ENCODE results near the gene TMEM263. TPM values are rescaled to one million over a fixed set of nuclear protein-coding genes. Genes with fewer than 3 reads are reported as not detected.
"Not testable (repeated sequence)": the region's sequence is repeated elsewhere in the genome, so short reads cannot be mapped to it uniquely, and the experiment has no call there.

TMEM263 gene
- total and polyA plus RNA-seq, 2 of the 8 experiments (the other 6 are each of a cell fraction or from before 2014, with no cell fraction given): 2.9 to 12.3 TPM

- H2BK5ac ChIP-seq (ENCODE audit: low read depth, low read length); POLR2A ChIA-PET (ENCODE audit: partially characterized antibody); H2BK20ac ChIP-seq (ENCODE audit: low read length); H3K9me3 ChIP-seq (ENCODE audit: insufficient read depth in 2 of 2, low read depth in 1 of 2, low read length in 1 of 2); H3K36me3 ChIP-seq (ENCODE audit: control insufficient read depth in 2 of 4, insufficient read depth in 4 of 4, low read length in 3 of 4); H2BK120ac ChIP-seq (replicated peaks; ENCODE audit: low read depth, low read length); DNase-seq (ENCODE audit: low read depth in 1 of 2, low spot score in 2 of 2); H3K14ac ChIP-seq (ENCODE audit: insufficient read length); H2AFZ ChIP-seq (ENCODE audit: low read length); H3K9ac ChIP-seq (replicated peaks in 1 of 4; ENCODE audit: extremely low read depth in 1 of 4, low read depth in 3 of 4, low read length in 3 of 4); H3K27me3 ChIP-seq (replicated peaks in 1 of 4; ENCODE audit: control insufficient read depth in 3 of 4, extremely low read depth in 1 of 4, insufficient read depth in 3 of 4, low read length in 3 of 4); FAIRE-seq; H3K23me2 ChIP-seq (ENCODE audit: low read depth, low read length); H3K4ac ChIP-seq (replicated peaks; ENCODE audit: insufficient read length, low read depth, low read length); H2BK12ac ChIP-seq (ENCODE audit: low read depth, low read length); H3K4me2 ChIP-seq (ENCODE audit: insufficient read depth in 1 of 2, low read depth in 2 of 2, low read length in 2 of 2); H4K91ac ChIP-seq (replicated peaks; ENCODE audit: insufficient read length, low read length); H4K20me1 ChIP-seq (replicated peaks in 1 of 2; ENCODE audit: control insufficient read depth in 1 of 2, insufficient read depth in 2 of 2, low read length in 2 of 2); H4K5ac ChIP-seq (ENCODE audit: insufficient read length, low read depth, low read length); H3K27ac ChIP-seq (ENCODE audit: low read depth, low read length); H3K79me2 ChIP-seq (ENCODE audit: control insufficient read depth in 1 of 2, insufficient read depth in 2 of 2, low read length in 2 of 2); H3K56ac ChIP-seq (replicated peaks; ENCODE audit: insufficient read length, low read depth, low read length); H4K8ac ChIP-seq (ENCODE audit: extremely low read depth, insufficient read depth, low read length); H3K79me1 ChIP-seq (ENCODE audit: low read depth, low read length); H3K18ac ChIP-seq (ENCODE audit: extremely low read depth, low read length); H2AK5ac ChIP-seq (ENCODE audit: low read depth, low read length); H3K23ac ChIP-seq (ENCODE audit: insufficient read length); H3K4me3 ChIP-seq (ENCODE audit: extremely low read depth in 1 of 4, insufficient read depth in 2 of 4, low read depth in 3 of 4, low read length in 4 of 4); H2BK15ac ChIP-seq (ENCODE audit: low read length): not testable (repeated sequence)
- H3K4me1 ChIP-seq (replicated peaks in 1 of 4; ENCODE audit: control insufficient read depth in 3 of 4, insufficient read depth in 4 of 4, low read length in 3 of 4): peaks cover 0 to 15% (median 14%) of the 10 kb centered on the region in 4 experiments; a peak in 4 of 7 replicates
- CTCF ChIA-PET (ENCODE audit: partially characterized antibody): interaction anchor here (0.7 to 6.4 kb wide), 4 partner anchors 12 to 564 kb away, joined by 3 to 50 read pairs (median 18); partner anchors contain the start of gene POLR3B
- 91% methylated on average over 2 of the region's 2 CpGs; no CpG with 5 or more reads in 1 of the 2 experiments for WGBS, 2 experiments (ENCODE audit: extremely low coverage in 1 of 2, insufficient coverage in 1 of 2, insufficient read length in 1 of 2, insufficient replicate concordance in 2 of 2, low coverage in 1 of 2, low lambda C conversion rate in 2 of 2, missing lambda C conversion rate in 1 of 2)
These were observed 33.7 kb upstream of the TMEM263 start for GRCh38 chr12:106921976-106922375.

GRCh38 chr12:106923594-106923993, 32.1 kb upstream of the TMEM263 start:
- POLR2A ChIA-PET (ENCODE audit: partially characterized antibody); H3K9ac ChIP-seq (replicated peaks in 1 of 4; ENCODE audit: extremely low read depth in 1 of 4, low read depth in 3 of 4, low read length in 3 of 4); H4K5ac ChIP-seq (ENCODE audit: insufficient read length, low read depth, low read length); H3K4me3 ChIP-seq (ENCODE audit: extremely low read depth in 1 of 4, insufficient read depth in 2 of 4, low read depth in 3 of 4, low read length in 4 of 4); H3K27me3 ChIP-seq (replicated peaks in 1 of 4; ENCODE audit: control insufficient read depth in 3 of 4, extremely low read depth in 1 of 4, insufficient read depth in 3 of 4, low read length in 3 of 4); H4K8ac ChIP-seq (ENCODE audit: extremely low read depth, insufficient read depth, low read length); FAIRE-seq; DNase-seq (ENCODE audit: low read depth in 1 of 2, low spot score in 2 of 2); H3K56ac ChIP-seq (replicated peaks; ENCODE audit: insufficient read length, low read depth, low read length); H3K9me3 ChIP-seq (ENCODE audit: insufficient read depth in 2 of 2, low read depth in 1 of 2, low read length in 1 of 2); H2AK5ac ChIP-seq (ENCODE audit: low read depth, low read length); H3K4ac ChIP-seq (replicated peaks; ENCODE audit: insufficient read length, low read depth, low read length); H3K79me2 ChIP-seq (ENCODE audit: control insufficient read depth in 1 of 2, insufficient read depth in 2 of 2, low read length in 2 of 2); H4K20me1 ChIP-seq (replicated peaks in 1 of 2; ENCODE audit: control insufficient read depth in 1 of 2, insufficient read depth in 2 of 2, low read length in 2 of 2); H2BK5ac ChIP-seq (ENCODE audit: low read depth, low read length); H3K23me2 ChIP-seq (ENCODE audit: low read depth, low read length); H2BK120ac ChIP-seq (replicated peaks; ENCODE audit: low read depth, low read length); H2AFZ ChIP-seq (ENCODE audit: low read length); H3K27ac ChIP-seq (ENCODE audit: low read depth, low read length); H3K18ac ChIP-seq (ENCODE audit: extremely low read depth, low read length); H3K14ac ChIP-seq (ENCODE audit: insufficient read length); H3K4me1 ChIP-seq (replicated peaks in 1 of 4; ENCODE audit: control insufficient read depth in 3 of 4, insufficient read depth in 4 of 4, low read length in 3 of 4); H3K4me2 ChIP-seq (ENCODE audit: insufficient read depth in 1 of 2, low read depth in 2 of 2, low read length in 2 of 2); H4K91ac ChIP-seq (replicated peaks; ENCODE audit: insufficient read length, low read length); H2BK12ac ChIP-seq (ENCODE audit: low read depth, low read length); H3K79me1 ChIP-seq (ENCODE audit: low read depth, low read length); H3K36me3 ChIP-seq (ENCODE audit: control insufficient read depth in 2 of 4, insufficient read depth in 4 of 4, low read length in 3 of 4); H2BK15ac ChIP-seq (ENCODE audit: low read length); H3K23ac ChIP-seq (ENCODE audit: insufficient read length); H2BK20ac ChIP-seq (ENCODE audit: low read length): not testable (repeated sequence)
- CTCF ChIA-PET (ENCODE audit: partially characterized antibody): interaction anchor here (6.4 kb wide), 1 partner anchor 14 kb away, joined by 50 read pairs; no protein-coding TSS in a partner anchor
- WGBS, 2 experiments (ENCODE audit: extremely low coverage in 1 of 2, insufficient coverage in 1 of 2, insufficient read length in 1 of 2, insufficient replicate concordance in 2 of 2, low coverage in 1 of 2, low lambda C conversion rate in 2 of 2, missing lambda C conversion rate in 1 of 2): 93% methylated on average over 2 of the region's 2 CpGs; no CpG with 5 or more reads in 1 of the 2 experiments

Measured in H1 (cell line).